ENCODE measurements around the gene BTBD9.

Gene BTBD9

GRCh38 chr6:38187811-38188590, 451.7 kb downstream of the BTBD9 start:
- no peak for DNase-seq

- no peak for DNase-seq
Observed at GRCh38 chr6:38187325-38187724, 452.4 kb downstream of the BTBD9 start.

GRCh38 chr6:38185752-38186151, 454.0 kb downstream of the BTBD9 start:
- no peak for DNase-seq

- DNase-seq = no peak
Observed at GRCh38 chr6:38185244-38185643, 454.5 kb downstream of the BTBD9 start.

- no peak for DNase-seq
Observed at GRCh38 chr6:38184585-38185080, 455.1 kb downstream of the BTBD9 start.

- no peak for DNase-seq
Observed at GRCh38 chr6:38183856-38184584, 455.7 kb downstream of the BTBD9 start.

- no peak for DNase-seq
Observed at GRCh38 chr6:38182426-38182825, 457.3 kb downstream of the BTBD9 start.

- DNase-seq = no peak
Observed at GRCh38 chr6:38180586-38180985, 459.1 kb downstream of the BTBD9 start.

GRCh38 chr6:38179794-38180430, 459.8 kb downstream of the BTBD9 start:
- no peak for DNase-seq

GRCh38 chr6:38179300-38179699, 460.4 kb downstream of the BTBD9 start:
- peak; percentile 28 for DNase-seq

- no peak for DNase-seq
Observed at GRCh38 chr6:38178584-38178886, 461.2 kb downstream of the BTBD9 start.

GRCh38 chr6:38177882-38178583, 461.7 kb downstream of the BTBD9 start:
- DNase-seq = no peak

- no peak for DNase-seq
Observed at GRCh38 chr6:38176797-38177751, 462.7 kb downstream of the BTBD9 start.

GRCh38 chr6:38175786-38176185, 463.9 kb downstream of the BTBD9 start:
- no peak for DNase-seq

- no peak for DNase-seq
Observed at GRCh38 chr6:38174806-38175495, 464.8 kb downstream of the BTBD9 start.

- DNase-seq = no peak
Observed at GRCh38 chr6:38174315-38174714, 465.4 kb downstream of the BTBD9 start.

GRCh38 chr6:38173909-38174308, 465.8 kb downstream of the BTBD9 start:
- no peak for DNase-seq

- DNase-seq = no peak
Observed at GRCh38 chr6:38172739-38173410, 466.9 kb downstream of the BTBD9 start.

GRCh38 chr6:38171997-38172738, 467.6 kb downstream of the BTBD9 start:
- DNase-seq = no peak

Data from NCI-H345 (cell line).